Cardiac muscle cell (in vitro differentiated cells and primary cell): ENCODE data around the gene TRAF2. TPM values are rescaled to one million over a fixed set of nuclear protein-coding genes. Genes with fewer than 3 reads are reported as not detected.
A peak's percentile ranks its signal among the peaks of the same experiment; 100 is the strongest.
"Not testable (repeated sequence)": the region's sequence is repeated elsewhere in the genome, so short reads cannot be mapped to it uniquely, and the experiment has no call there.

Source experiments
- DNase-seq, 2 donors: peaks; one replicate each; pipeline versions ENCODE4 v3.0.0 to v3.0.0-alpha.2; 2010 to 2017; ENCODE audit warnings: low read depth in 1 of 2, low spot score in 1 of 2
- H3K27ac ChIP-seq: fragments of 200-600 bp; sonication (generic); 2 replicates; pipeline ENCODE4 v1.5.1; 2016
- H3K27me3 ChIP-seq: fragments of 200-600 bp; sonication (generic); 2 replicates; pipeline ENCODE4 v1.6.0; 2016; ENCODE audit warnings: control low read depth
- H3K36me3 ChIP-seq: fragments of 200-600 bp; sonication (generic); 2 replicates; pipeline ENCODE4 v1.5.1; 2016; ENCODE audit warnings: control low read depth
- H3K4me1 ChIP-seq: fragments of 200-600 bp; sonication (generic); 2 replicates; pipeline ENCODE4 v1.8.1; 2017; ENCODE audit warnings: low read depth, mild to moderate bottlenecking, mixed run types
- H3K4me3 ChIP-seq: fragments of 200-600 bp; sonication (generic); 2 replicates; pipeline ENCODE4 v1.5.1; 2016; ENCODE audit warnings: mild to moderate bottlenecking
- H3K9me3 ChIP-seq: fragments of 200-600 bp; sonication (generic); 2 replicates; pipeline ENCODE4 v1.5.1; 2017; ENCODE audit warnings: low read depth, mild to moderate bottlenecking, control low read depth
- CTCF ChIP-seq: IDR thresholded peaks from 2 replicates; pipeline ENCODE4 v1.5.1; 2012; ENCODE audit warnings: low read depth, mild to moderate bottlenecking, low read length
- polyA plus RNA-seq: library from polyadenylated mRNA; unstranded; fragments of >200 nt; fragmentation: Nextera tagmentation; extraction: Ambion mirVana; gene quantifications from 2 replicates; pipeline ENCODE4 v1.2.1, GENCODE V29; 2016
- total RNA-seq: library from RNA; depleted of rRNA; stranded (reverse); fragments of >200 nt; gene quantifications from 2 replicates; pipeline ENCODE4 v1.2.3, GENCODE V29; 2016

Gene TRAF2
- total and polyA plus RNA-seq, 2 experiments from 2014 or later, result 25.6 to 37.2 TPM

DNA sequence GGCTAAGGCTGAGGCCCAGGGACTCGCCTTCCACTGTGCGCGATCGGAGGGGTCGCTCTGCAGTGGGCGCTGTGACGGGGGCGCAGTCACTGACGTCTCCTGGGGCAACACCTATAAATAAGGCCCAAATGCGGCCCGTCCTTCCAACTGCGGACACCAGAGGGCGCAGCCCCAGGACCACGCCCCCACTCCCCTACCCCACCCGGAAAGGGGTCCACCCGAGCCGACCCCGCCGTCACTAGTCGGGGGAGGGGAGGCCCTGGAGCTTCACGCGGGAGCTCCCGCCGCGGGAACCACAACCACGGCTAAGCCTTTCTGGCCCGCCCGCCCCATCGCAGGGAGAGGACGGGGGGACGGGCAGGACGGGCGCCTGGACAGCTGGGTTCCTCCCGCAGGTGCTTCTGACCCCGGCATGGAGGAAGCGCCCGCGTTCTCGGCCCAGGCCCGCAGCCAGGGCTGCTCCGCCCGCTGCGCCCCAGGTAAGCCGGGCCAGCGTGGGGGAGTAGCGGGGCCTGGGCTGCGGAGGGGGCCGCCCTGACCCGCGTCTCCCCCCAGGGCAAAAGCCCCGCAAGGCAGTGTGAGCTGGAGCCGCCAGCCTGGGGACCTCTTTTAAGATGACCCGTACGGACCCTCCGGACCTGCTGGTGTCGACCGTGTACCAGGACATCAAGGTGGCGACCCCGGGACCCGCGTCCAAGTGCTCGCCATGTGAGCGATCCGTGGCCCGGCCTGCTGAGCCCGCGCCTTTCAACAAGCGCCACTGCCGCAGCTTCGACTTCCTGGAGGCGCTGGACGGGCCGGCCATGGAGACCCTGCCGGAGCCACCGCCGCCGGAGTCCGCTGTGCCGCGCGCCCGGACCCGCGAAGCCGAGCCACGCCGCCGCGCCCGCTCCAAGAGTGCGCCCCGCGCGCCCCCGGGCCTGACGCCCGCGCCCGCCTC, 42.2 kb upstream of the TRAF2 start:
- TF ChIP-seq CTCF, result peak; percentile 39
- peaks cover 27% of the 10 kb centered on the region for H3K4me1 ChIP-seq
- not testable (repeated sequence) for H3K36me3 ChIP-seq, H3K9me3 ChIP-seq, H3K4me3 ChIP-seq, H3K27ac ChIP-seq, H3K27me3 ChIP-seq
- DNase-seq, result peak in 1 of 2 donors; percentile 45

DNA sequence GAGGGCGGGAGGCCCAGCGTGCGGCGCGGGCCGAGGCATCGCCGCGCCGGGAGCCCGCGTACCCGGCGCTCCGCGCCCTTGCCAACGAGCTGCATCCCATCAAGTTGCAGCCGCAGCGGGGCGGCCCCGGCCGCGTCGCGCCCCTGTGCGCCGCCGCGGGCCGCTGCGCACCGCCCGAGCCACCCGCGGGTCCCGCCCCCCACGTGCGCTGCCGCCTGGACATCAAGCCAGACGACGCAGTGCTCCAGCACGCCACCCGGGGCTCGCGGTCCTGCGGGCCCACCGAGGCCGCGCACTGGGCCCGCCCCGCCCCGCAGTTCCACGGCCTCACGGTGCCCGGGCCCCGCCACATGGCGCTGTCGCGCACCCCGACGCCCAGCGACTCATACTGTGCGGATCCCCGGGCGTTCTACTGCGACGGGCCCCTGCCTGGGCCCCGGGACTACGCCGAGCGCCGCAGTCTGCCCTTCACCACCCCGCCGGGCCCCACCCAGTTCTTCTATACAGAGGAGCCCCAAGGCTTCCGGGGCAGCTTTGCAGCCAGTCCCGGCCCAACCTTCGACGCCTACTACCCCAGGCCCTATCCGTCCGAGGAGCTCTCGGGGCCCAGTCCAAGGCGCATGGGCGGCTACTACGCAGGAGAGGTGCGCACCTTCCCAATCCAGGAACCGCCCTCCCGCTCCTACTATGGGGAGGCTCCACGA, 41.4 kb upstream of the TRAF2 start:
- TF ChIP-seq CTCF, result no peak
- Histone ChIP-seq H3K36me3 (no peaks in the 10 kb centered on the region), H3K27me3 (no peaks in the 10 kb centered on the region), H3K27ac (no peak overlapping the region), H3K4me1 (peaks cover 27% of the 10 kb centered on the region), H3K9me3 (no peaks in the 10 kb centered on the region), H3K4me3 (no peak overlapping the region)
- DNase-seq, result no peak

GRCh38 chr9:136845465-136846260, 40.7 kb upstream of the TRAF2 start:
- H3K4me3 ChIP-seq, result no peak overlapping the region
- no peaks in the 10 kb centered on the region for H3K9me3 ChIP-seq
- no peak for TF ChIP-seq CTCF
- H3K27me3 ChIP-seq, result no peaks in the 10 kb centered on the region
- peaks cover 1% of the 10 kb centered on the region for H3K36me3 ChIP-seq
- peaks cover 25% of the 10 kb centered on the region for H3K4me1 ChIP-seq
- DNase-seq, result no peak
- no peak overlapping the region for H3K27ac ChIP-seq

DNA sequence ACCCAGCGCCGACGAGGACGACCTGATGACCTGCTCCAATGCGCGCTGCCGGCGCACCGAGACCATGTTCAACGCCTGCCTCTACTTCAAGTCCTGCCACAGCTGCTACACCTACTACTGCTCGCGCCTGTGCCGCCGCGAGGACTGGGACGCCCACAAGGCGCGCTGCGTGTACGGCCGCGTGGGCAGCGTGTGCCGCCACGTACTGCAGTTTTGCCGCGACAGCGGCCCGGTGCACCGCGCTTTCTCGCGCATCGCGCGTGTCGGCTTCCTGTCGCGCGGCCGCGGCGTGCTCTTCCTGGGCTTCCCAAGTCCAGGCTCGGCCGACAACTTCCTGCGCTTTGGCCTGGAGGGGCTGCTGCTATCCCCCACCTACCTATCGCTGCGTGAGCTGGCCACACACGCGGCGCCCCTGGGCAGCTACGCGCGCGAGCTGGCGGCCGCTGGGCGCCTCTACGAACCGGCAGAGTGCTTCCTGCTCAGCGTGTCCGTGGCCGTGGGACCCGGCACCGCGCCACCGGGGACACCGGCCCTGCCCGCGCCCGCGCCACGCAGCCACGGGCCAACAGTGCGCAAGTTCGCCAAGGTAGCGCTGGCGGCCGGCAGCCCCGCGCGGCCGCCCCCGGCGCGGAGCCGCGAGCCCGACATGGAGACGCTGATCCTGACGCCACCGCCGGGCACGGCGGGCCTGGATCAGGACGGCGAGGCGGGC, 39.8 kb upstream of the TRAF2 start:
- no peak for TF ChIP-seq CTCF
- Histone ChIP-seq H3K36me3 (peaks cover 9% of the 10 kb centered on the region), H3K27ac (no peak overlapping the region), H3K9me3 (no peaks in the 10 kb centered on the region), H3K27me3 (no peaks in the 10 kb centered on the region), H3K4me3 (no peak overlapping the region), H3K4me1 (peaks cover 16% of the 10 kb centered on the region)
- no peak for DNase-seq
